IMR-90 (cell line): ENCODE measurements around the gene WDR5.

Experiments used
- BHLHE40 ChIP-seq: fragments of 150-350 bp; IDR thresholded peaks from 2 replicates; pipeline ENCODE4 v1.6.1; 2016; ENCODE audit warnings: mild to moderate bottlenecking, low read depth, low read length
- CEBPB ChIP-seq: IDR thresholded peaks from 2 replicates; pipeline ENCODE4 v1.6.1; 2012; ENCODE audit warnings: low read depth, low read length, improper control_type of control experiment
- CTCF ChIP-seq: conservative IDR thresholded peaks from 2 replicates; pipeline ENCODE4 v1.5.1; 2012; ENCODE audit warnings: mild to moderate bottlenecking, low read depth, low read length, improper control_type of control experiment
- ELK1 ChIP-seq: fragments of 150-350 bp; IDR thresholded peaks from 2 replicates; pipeline ENCODE4 v1.6.1; 2016; ENCODE audit warnings: low read depth, mild to moderate bottlenecking, low read length, moderate library complexity, borderline replicate concordance
- MXI1 ChIP-seq: IDR thresholded peaks from 2 replicates; pipeline ENCODE4 v1.6.1; 2012; ENCODE audit warnings: low read depth, mild to moderate bottlenecking, low read length, moderate library complexity, borderline replicate concordance
- POLR2A ChIP-seq: IDR thresholded peaks from 2 replicates; pipeline ENCODE4 v1.6.1; 2012; ENCODE audit warnings: mild to moderate bottlenecking, low read depth, low read length
- RAD21 ChIP-seq: IDR thresholded peaks from 2 replicates; pipeline ENCODE4 v1.6.1; 2012; ENCODE audit warnings: low read length, improper control_type of control experiment
- RCOR1 ChIP-seq: IDR thresholded peaks from 2 replicates; pipeline ENCODE4 v1.6.1; 2012; ENCODE audit warnings: mild to moderate bottlenecking, low read length, improper control_type of control experiment; ENCODE audit not compliant: insufficient replicate concordance
- TF ChIP-seq, protein P1 (sequence below): fragments of 150-350 bp; IDR thresholded peaks from 2 replicates; pipeline ENCODE4 v1.6.1; 2017; ENCODE audit warnings: mild to moderate bottlenecking, antibody characterized with exemption, low read length, low read depth

- TF ChIP-seq CTCF, result no peak
- no peak for TF ChIP-seq BHLHE40
- no peak for TF ChIP-seq POLR2A
- TF ChIP-seq RCOR1, result no peak
- TF ChIP-seq CEBPB, result no peak
- TF ChIP-seq, protein P1, sequence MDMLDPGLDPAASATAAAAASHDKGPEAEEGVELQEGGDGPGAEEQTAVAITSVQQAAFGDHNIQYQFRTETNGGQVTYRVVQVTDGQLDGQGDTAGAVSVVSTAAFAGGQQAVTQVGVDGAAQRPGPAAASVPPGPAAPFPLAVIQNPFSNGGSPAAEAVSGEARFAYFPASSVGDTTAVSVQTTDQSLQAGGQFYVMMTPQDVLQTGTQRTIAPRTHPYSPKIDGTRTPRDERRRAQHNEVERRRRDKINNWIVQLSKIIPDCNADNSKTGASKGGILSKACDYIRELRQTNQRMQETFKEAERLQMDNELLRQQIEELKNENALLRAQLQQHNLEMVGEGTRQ, result no peak
- TF ChIP-seq MXI1, result no peak
- no peak for TF ChIP-seq ELK1
- no peak for TF ChIP-seq RAD21
Observed at GRCh38 chr9:134176599-134176968, 40.7 kb downstream of the WDR5 start.
